Parathyroid adenoma (tissue), 2 donors: ENCODE data around the gene HES6.
"Not testable (repeated sequence)": the region's sequence is repeated elsewhere in the genome, so short reads cannot be mapped to it uniquely, and the experiment has no call there.

Experiments used
- H2AFZ ChIP-seq: fragments of 300-600 bp; sonication (generic); one replicate; pipeline ENCODE4 v1.7.0; 2017; ENCODE audit warnings: antibody characterized with exemption, mild to moderate bottlenecking
- H3K27ac ChIP-seq: fragments of 300-600 bp; sonication (generic); one replicate; pipeline ENCODE4 v1.7.0; 2017
- H3K27me3 ChIP-seq: fragments of 300-600 bp; sonication (generic); one replicate; pipeline ENCODE4 v1.7.0; 2017; ENCODE audit warnings: low read length; ENCODE audit not compliant: control insufficient read depth, insufficient read depth
- H3K36me3 ChIP-seq: fragments of 300-600 bp; sonication (generic); one replicate; pipeline ENCODE4 v1.7.0; 2017; ENCODE audit warnings: low read length; ENCODE audit not compliant: control insufficient read depth, insufficient read depth
- H3K4me1 ChIP-seq: fragments of 300-600 bp; sonication (generic); one replicate; pipeline ENCODE4 v1.7.0; 2017; ENCODE audit warnings: control low read depth
- H3K4me2 ChIP-seq: fragments of 300-600 bp; sonication (generic); one replicate; pipeline ENCODE4 v1.7.0; 2017; ENCODE audit warnings: low read length
- H3K4me3 ChIP-seq: fragments of 300-600 bp; sonication (generic); one replicate; pipeline ENCODE4 v1.7.0; 2017; ENCODE audit warnings: low read depth, low read length
- H3K79me2 ChIP-seq: fragments of 300-600 bp; sonication (generic); one replicate; pipeline ENCODE4 v1.7.0; 2017; ENCODE audit warnings: control low read depth
- H3K9ac ChIP-seq: fragments of 300-600 bp; sonication (generic); one replicate; pipeline ENCODE4 v1.7.0; 2017; ENCODE audit warnings: mild to moderate bottlenecking
- H3K9me3 ChIP-seq: fragments of 300-600 bp; sonication (generic); one replicate; pipeline ENCODE4 v1.7.0; 2017; ENCODE audit warnings: low read length; ENCODE audit not compliant: control insufficient read depth
- CTCF ChIP-seq: fragments of 300-600 bp; sonication (generic); IDR thresholded peaks from one replicate; pipeline ENCODE4 v1.7.0; 2017; ENCODE audit warnings: antibody characterized with exemption, mild to moderate bottlenecking
- donor health status: primary hyperparathyroidism.

Gene HES6

DNA sequence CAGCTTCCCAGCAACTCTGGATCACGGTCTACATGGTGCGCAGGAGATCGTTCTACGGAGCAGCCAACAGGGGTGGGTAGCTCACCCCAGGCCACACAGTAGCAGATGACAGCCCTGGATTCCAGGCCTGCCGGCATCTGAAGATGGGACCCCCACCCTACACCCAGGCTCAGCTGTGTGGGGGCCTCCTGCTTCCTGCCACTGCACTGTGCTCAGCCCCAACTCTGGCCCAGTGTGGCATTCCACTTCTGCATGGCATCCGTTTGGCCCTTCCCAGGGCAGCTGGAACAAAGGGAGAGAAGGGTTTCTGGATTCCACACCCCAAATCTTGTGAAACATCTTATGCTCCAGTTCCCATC is 39.5 kb upstream of the HES6 start:
- Histone ChIP-seq H2AFZ (no peak overlapping the region), H3K4me3 (no peak overlapping the region)

GRCh38 chr2:238278626-238279323 is 38.9 kb upstream of the HES6 start:
- no peaks in the 10 kb centered on the region for H3K36me3 ChIP-seq
- H3K79me2 ChIP-seq = peaks cover 1% of the 10 kb centered on the region
- no peaks in the 10 kb centered on the region for H3K27me3 ChIP-seq
- no peak overlapping the region for H3K4me2 ChIP-seq
- no peaks in the 10 kb centered on the region for H3K4me1 ChIP-seq
- no peak overlapping the region for H2AFZ ChIP-seq
- TF ChIP-seq CTCF = no peak
- H3K4me3 ChIP-seq = no peak overlapping the region
- H3K9ac ChIP-seq = no peak overlapping the region
- H3K27ac ChIP-seq = no peak overlapping the region
- no peaks in the 10 kb centered on the region for H3K9me3 ChIP-seq

More for the DNA sequence above, 39.5 kb upstream of the HES6 start:
- H3K9ac ChIP-seq = no peak overlapping the region
- no peaks in the 10 kb centered on the region for H3K36me3 ChIP-seq
- no peaks in the 10 kb centered on the region for H3K27me3 ChIP-seq
- no peak overlapping the region for H3K4me2 ChIP-seq
- peaks cover 3% of the 10 kb centered on the region for H3K79me2 ChIP-seq
- no peak for TF ChIP-seq CTCF
- no peaks in the 10 kb centered on the region for H3K4me1 ChIP-seq
- no peak overlapping the region for H3K27ac ChIP-seq
- H3K9me3 ChIP-seq = no peaks in the 10 kb centered on the region

DNA sequence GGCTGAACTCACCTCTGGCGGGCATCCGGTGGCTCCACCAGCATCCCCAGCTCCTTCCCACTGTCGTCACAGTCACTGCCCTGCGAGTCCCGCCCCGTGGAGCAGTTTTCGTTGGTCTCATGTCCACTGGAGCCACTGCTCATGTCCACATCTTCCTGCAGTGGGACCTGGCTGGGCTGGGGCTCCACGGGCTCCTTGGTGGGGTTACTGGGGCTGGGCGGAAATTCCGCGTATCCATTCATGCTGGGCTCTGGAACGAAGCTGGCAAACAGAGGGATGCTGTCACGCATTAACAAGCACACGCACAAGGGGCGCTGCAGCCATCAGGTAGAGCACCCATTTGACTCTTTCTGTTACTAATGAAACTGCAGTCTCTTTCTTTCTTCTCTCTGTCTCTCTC is 37.9 kb upstream of the HES6 start:
- Histone ChIP-seq H3K79me2 (no peaks in the 10 kb centered on the region), H3K4me3 (no peak overlapping the region), H3K4me2 (no peak overlapping the region), H3K4me1 (no peaks in the 10 kb centered on the region), H3K36me3 (no peaks in the 10 kb centered on the region), H3K9ac (no peak overlapping the region), H3K9me3 (no peaks in the 10 kb centered on the region), H3K27me3 (no peaks in the 10 kb centered on the region), H3K27ac (no peak overlapping the region), H2AFZ (no peak overlapping the region)
- no peak for TF ChIP-seq CTCF

GRCh38 chr2:238274152-238274865 is 34.5 kb upstream of the HES6 start:
- Histone ChIP-seq H3K27ac (no peak overlapping the region), H3K4me3 (no peak overlapping the region), H3K4me2 (no peak overlapping the region), H3K4me1 (no peaks in the 10 kb centered on the region), H3K9me3 (no peaks in the 10 kb centered on the region), H3K9ac (no peak overlapping the region), H3K27me3 (no peaks in the 10 kb centered on the region), H2AFZ (no peak overlapping the region), H3K36me3 (no peaks in the 10 kb centered on the region), H3K79me2 (no peaks in the 10 kb centered on the region)
- TF ChIP-seq CTCF = no peak

GRCh38 chr2:238273433-238273832 is 33.6 kb upstream of the HES6 start:
- H3K27me3 ChIP-seq, H3K79me2 ChIP-seq, H3K9me3 ChIP-seq, H3K36me3 ChIP-seq, H3K27ac ChIP-seq, H3K9ac ChIP-seq, H2AFZ ChIP-seq, H3K4me2 ChIP-seq, H3K4me1 ChIP-seq, H3K4me3 ChIP-seq: not testable (repeated sequence)
